GDM1 (cell line): ENCODE measurements around the gene TOP2A.
A peak's percentile ranks its signal among the peaks of the same experiment; 100 is the strongest.

ENCODE experiments used
- DNase-seq: peaks from one replicate; lab custom pipeline; 2025; lab: John Stamatoyannopoulos, UW

The TOP2A gene

GRCh38 chr17:40360091-40360490 is 57.6 kb downstream of the TOP2A start:
- DNase-seq: no peak

DNA sequence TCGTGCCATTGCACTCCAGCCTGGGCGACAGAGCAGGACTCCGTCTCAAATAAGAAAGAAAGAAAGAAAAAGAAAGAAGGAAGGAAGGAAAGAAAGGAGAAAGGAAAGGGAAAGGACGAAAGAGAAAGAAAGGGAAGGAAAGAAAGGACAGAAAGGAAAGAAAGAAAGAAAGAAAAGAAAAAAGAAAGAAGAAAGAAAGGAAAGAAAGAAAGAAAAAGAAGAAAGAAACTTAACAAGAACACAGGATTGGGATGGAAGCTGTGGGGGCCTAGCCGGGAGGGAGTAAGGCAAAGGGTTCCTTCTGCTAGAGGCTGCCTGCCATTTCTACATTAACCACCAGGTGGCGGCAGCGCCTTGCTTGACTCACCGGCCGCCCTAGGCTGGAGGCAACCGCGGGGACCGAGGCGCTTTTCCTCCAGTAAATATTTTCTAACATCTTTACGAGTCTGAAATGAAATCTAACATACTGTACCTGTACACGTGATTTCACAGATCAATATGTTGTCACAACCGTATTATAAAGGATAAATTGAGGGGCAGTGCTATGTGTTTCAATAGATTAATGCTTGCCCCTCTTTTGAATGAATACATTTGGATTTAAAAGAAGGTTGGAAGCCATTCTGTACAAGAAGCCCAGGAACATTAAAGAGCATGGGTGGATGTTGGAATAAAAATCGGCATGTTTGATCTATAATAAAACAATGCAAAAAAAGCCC is 59.2 kb downstream of the TOP2A start:
- DNase-seq: peak; percentile 70

- DNase-seq: no peak
Observed at GRCh38 chr17:40356990-40357881, 60.5 kb downstream of the TOP2A start.

DNA sequence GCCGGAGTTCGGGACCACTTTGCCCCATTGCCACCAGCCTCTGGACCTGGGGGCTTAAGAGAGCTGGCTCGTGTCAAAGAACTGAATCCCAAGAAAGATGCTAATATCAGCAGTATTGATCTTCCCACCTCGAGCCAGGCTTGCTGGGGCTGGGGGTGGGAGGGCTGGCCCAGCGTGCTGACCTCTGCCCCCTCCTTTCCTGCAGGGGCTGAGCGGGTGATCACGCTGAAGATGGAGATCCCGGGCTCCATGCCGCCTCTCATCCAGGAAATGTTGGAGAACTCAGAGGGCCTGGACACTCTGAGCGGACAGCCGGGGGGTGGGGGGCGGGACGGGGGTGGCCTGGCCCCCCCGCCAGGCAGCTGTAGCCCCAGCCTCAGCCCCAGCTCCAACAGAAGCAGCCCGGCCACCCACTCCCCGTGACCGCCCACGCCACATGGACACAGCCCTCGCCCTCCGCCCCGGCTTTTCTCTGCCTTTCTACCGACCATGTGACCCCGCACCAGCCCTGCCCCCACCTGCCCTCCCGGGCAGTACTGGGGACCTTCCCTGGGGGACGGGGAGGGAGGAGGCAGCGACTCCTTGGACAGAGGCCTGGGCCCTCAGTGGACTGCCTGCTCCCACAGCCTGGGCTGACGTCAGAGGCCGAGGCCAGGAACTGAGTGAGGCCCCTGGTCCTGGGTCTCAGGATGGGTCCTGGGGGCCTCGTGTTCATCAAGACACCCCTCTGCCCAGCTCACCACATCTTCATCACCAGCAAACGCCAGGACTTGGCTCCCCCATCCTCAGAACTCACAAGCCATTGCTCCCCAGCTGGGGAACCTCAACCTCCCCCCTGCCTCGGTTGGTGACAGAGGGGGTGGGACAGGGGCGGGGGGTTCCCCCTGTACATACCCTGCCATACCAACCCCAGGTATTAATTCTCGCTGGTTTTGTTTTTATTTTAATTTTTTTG is 61.6 kb downstream of the TOP2A start:
- DNase-seq: no peak

DNA sequence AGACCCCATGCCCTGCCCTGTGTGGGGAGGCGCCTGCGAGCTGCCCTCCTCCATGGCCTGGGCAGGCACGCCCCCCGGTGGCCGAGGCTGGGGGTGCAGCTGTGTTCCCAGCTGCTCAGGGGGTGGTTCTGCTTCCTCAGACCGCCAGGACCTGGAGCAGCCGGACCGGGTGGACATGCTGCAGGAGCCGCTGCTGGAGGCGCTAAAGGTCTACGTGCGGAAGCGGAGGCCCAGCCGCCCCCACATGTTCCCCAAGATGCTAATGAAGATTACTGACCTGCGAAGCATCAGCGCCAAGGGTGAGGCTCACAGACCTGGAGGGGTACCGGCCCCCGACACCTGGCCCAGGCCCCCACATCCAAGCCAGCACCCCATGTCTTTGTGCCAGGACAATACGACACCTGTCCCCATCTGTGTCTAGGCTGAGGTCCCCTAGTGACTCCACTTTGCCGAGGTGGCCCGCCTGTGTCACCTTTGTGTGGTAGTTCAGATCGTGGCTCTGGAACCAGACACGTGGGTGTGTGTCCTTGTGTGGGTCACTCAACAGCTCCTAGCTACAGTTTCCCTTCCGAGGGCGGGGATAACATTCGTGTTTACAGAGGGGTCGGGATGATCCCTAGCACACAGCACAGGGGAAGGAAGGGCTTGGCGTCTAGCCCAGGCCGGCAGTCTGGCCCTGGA is 62.4 kb downstream of the TOP2A start:
- peak; percentile 29 for DNase-seq

- DNase-seq: no peak
Observed at GRCh38 chr17:40354221-40355122, 63.2 kb downstream of the TOP2A start.

DNA sequence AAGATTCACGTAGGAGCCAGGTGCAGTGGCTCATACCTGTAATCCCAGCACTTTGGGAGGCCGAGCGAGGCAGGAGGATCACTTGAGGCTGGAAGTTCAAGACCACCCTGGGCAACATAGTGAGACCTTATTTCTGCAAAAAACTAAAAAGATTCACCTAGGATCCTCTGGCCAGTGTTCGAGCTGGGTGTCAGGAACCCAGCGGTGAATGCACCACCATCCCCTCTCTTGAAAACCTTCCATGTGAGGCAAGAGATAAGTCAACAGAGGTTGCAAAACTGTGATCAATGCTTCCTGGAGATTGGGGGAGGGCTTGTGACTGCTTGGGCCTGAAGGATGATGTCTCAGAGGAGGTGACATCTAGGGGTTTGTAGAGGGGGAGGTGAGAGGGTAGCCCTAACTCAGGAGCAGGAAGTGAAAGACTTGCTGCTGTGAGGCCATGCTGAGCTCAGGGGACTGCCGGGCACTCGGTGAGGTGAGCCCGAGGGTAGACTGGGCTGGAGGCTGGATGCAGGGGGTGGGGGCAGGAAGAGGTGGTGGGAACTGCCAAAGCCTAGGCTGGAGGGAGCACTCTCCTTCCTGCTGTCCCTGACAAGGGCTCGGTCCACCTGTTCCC is 64.8 kb downstream of the TOP2A start:
- DNase-seq: no peak

GRCh38 chr17:40352237-40352778 is 65.4 kb downstream of the TOP2A start:
- no peak for DNase-seq

DNA sequence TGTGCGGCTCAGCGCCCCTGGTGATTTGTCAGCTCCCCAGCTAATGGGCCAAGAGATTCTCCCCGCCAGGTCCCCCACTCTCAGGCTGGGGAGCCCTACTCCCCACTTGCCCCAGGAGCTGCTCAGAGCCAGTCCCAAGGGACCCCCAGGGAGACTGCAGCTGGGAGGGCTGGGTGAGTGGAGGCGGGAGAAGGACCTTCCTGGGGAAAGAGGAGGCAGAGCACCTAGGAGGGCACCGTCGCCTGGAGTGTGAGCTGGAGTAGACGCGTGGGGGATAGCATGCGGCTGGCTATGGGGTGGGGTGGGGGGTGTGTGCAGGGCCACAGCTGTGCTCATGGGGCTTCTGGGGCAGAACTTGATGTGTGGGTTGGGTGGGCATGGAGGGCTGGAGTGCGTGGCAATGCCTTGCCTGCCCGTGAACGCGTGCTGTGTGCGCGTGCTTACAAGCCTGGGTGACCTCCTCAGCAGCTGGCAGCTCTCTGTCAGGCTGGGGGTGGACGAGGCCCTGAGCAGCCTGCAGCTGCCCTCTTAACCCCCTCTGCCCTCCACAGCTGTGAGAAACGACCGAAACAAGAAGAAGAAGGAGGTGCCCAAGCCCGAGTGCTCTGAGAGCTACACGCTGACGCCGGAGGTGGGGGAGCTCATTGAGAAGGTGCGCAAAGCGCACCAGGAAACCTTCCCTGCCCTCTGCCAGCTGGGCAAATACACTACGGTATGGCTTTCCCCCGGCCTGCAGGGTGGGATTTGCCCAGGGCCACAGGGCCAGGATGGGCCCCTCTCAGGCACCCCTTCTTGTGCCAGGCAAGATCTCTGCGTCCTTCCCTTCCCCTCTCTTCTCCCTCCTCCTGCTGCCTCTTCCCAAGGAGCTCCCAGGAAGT is 66.1 kb downstream of the TOP2A start:
- DNase-seq: no peak

DNA sequence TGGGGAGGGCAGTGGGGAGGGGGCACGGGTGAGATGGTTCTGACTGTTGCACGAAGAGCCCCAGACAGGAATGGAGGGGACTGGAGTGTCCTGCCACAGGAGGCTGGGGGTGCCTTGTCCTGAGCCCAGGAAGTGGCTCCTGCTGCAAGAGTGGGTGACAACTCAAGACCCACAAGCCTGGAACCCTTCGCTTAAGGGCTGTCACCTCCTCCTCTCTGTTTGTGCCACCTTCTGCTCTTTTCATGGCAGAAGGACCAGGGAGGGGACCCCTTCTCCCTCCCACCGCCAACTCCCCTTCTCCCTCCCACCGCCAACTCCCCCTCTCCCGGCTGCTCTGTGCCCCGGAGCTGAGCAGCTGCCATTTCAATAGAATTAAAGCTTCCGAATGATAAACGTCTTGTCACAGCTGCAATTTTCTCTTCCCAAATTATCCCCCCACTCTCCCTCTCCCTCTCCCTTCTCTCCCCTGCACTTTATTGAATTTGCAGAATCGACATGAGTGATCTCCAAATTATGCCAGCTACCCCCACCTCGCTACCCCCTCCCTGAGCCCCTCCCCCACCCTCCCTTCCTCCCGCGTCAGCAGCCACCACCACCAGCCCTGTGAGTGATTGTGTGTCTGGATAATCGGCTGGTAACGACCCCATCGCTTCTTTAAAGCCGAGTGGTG is 66.9 kb downstream of the TOP2A start:
- no peak for DNase-seq

DNA sequence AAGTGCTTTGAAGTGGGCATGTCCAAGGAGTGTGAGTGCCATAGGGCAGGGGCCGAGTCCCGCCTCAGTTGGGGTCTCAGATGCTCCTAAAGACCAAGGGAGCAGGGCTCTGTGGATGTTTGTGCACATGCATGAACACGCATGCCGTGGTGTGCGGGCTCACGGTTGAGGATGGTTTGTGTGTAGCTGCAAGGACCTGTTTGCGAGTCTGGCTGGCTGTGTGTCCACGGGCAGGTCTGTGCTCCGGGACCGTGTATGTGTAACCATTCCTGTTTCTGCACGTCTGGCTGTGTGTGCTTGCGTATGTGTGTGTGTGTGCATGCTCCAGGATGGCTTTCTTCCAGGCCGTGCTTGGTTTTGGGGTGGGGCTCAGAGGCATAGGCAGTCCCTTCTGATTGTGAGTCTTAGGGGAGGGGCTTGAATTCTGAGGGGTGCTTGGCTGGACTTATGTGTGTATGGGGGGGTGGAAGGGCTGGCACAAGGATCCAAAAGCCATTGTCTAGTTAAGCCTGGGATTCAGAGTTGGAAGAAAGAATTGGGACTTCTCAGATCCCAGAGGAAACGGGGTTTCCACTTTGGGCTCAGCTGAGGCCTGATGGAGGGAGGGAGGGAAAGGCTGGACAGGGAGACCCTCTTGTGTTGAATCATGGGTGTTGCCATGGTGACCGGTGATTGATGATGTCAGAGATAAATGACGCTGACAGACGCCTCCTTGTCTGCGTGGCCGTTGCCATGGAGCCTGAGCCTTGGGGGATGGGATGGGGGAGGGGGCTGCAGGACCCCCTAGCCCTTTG is 67.6 kb downstream of the TOP2A start:
- DNase-seq: no peak

DNA sequence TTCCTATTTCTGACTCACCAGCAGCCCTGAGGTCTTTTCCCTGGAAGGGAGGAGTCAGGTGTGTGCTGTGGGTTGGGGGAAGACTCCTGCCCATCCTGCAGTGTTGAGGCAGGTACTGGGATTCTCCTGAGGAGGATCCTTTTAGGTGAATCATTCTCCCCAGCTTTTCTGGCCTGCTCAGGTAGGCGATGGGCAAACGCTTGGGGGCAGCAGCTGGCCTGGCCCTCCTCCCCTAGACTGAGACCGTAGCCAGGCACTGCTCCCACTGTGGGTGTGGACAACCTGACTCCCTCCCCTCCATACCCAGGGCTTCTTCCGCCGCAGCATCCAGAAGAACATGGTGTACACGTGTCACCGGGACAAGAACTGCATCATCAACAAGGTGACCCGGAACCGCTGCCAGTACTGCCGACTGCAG is 68.2 kb downstream of the TOP2A start:
- no peak for DNase-seq

- DNase-seq: no peak
Observed at GRCh38 chr17:40348562-40349476, 68.9 kb downstream of the TOP2A start.

- DNase-seq: no peak
Observed at GRCh38 chr17:40348136-40348504, 69.6 kb downstream of the TOP2A start.

GRCh38 chr17:40347319-40348135 is 70.2 kb downstream of the TOP2A start:
- DNase-seq: no peak
